ENCODE data around the gene IGSF21. TPM values are rescaled to one million over a fixed set of nuclear protein-coding genes. Genes with fewer than 3 reads are reported as not detected.

The IGSF21 gene
- total RNA-seq, 2 experiments from 2014 or later: not detected

DNA sequence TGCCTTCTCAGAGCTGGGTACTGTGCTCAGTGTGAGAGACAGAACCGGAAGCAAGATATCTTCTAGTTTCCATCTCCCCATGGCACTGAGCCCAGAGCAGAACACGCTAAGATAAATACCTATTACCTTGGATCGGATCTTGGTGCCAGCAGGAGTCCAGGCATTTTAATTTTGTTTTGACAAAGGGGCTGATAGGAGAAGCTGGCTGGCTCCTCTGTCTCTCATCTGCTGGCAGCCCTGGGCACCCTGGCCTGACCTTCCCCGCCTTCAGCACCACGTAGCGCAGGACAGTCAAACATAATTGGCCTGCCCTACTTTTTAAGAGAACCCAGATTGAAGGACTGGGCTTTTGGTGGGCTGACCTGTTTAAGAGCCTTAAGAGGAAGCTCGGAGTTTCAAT lies 212.5 kb downstream of the IGSF21 start:
- H3K4me1 Mint-ChIP-seq (ENCODE audit: low read depth): no peaks in the 10 kb centered on the region
- CTCF ChIA-PET: no interaction called here
- H3K27ac Mint-ChIP-seq: no peak overlapping the region
- H3K9me3 Mint-ChIP-seq: no peaks in the 10 kb centered on the region
- no peak for DNase-seq
- no peak overlapping the region for H3K4me3 Mint-ChIP-seq
- no peaks in the 10 kb centered on the region for H3K36me3 Mint-ChIP-seq (ENCODE audit: low read depth)
- H3K27me3 Mint-ChIP-seq (ENCODE audit: low read depth): peaks cover 14% of the 10 kb centered on the region
- intact Hi-C loops (cut with micrococcal nuclease): no loop called here

DNA sequence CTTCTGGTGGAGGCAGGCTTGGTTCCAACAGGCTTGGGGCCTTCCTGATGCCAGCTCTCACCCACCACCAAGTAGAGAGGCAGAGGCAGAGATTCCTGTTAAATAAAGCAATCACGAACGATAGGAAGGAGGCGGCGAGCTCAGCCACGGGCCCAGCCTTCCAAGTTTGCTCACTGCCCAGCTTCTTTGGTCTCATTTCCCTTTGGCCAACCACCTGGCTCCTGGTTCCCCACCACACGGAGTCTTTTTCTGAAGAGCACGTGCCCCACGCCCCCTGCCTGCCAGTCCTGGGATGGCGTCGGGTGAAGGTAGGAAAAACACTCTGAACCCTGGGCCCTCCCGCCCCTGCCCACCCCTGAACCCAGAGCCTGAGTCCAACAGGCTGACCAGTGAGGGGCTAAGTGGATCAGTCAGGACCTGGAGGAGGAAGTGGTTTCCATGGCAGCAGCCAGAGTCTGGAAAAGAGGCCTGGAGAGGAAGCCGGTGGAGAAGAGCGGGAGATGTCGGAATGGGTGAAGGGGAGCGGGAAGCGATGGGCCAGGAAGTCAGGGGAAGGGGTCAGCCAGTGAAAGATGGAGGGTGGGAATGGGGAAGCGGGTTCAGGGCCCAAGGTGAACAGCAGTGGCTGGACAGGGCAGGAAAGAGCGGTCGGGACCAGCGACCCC lies 214.9 kb downstream of the IGSF21 start:
- CTCF ChIA-PET: no interaction called here
- Mint-ChIP-seq H3K27me3 (ENCODE audit: low read depth) (peaks cover 14% of the 10 kb centered on the region), H3K9me3 (no peaks in the 10 kb centered on the region), H3K27ac (no peak overlapping the region), H3K4me3 (no peak overlapping the region), H3K36me3 (ENCODE audit: low read depth) (no peaks in the 10 kb centered on the region), H3K4me1 (ENCODE audit: low read depth) (no peaks in the 10 kb centered on the region)
- peak; percentile 11 for DNase-seq
- intact Hi-C loops (cut with micrococcal nuclease): no loop called here

DNA sequence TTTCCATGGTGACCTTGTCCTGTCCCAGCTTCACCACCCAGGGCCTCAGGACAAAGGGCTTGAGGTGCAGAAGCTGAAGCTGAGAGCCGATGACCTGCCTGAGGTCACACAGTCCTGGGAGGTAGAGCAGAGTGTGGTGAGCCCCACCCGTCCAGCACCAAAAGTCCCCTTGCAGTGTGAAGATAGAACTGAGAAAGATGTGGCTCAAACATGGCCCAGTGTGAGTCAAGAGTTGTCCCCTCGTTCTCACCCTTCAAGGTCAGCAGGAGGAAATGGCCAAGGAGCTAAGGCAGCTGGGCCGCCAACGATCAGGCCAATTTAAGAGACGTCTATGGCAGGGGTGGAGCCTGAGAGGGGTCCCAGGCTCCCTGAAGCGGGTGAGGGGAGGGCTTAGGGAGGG lies 215.7 kb downstream of the IGSF21 start:
- Mint-ChIP-seq H3K9me3 (no peaks in the 10 kb centered on the region), H3K4me1 (ENCODE audit: low read depth) (no peaks in the 10 kb centered on the region), H3K36me3 (ENCODE audit: low read depth) (no peaks in the 10 kb centered on the region), H3K27me3 (ENCODE audit: low read depth) (peaks cover 14% of the 10 kb centered on the region), H3K4me3 (no peak overlapping the region), H3K27ac (no peak overlapping the region)
- no peak for DNase-seq
- intact Hi-C loops (cut with micrococcal nuclease): no loop called here
- CTCF ChIA-PET: no interaction called here

DNA sequence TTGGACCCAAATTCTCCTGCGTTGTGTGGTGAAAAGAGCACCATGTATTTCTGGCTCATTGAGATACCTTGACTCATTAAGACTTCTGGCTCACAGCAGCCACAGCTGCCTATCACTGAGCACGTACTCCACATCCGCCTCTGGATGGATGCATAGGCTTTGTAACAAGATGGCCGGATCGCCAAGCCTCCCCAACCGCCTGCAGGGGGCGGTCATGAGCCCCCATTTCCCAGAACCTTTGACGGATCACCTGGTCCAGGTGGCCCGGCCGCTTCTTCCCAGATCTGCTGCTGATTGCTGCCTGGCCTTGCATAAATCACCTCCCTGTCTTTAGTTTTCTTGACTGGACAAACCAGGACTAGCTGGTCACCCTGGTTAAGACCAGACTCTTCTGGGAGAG lies 216.6 kb downstream of the IGSF21 start:
- CTCF ChIA-PET: interaction anchor here (1.0 kb wide), 1 partner anchor 258 kb away, joined by 3 read pairs; no protein-coding TSS in a partner anchor
- Mint-ChIP-seq H3K27ac (no peak overlapping the region), H3K9me3 (no peaks in the 10 kb centered on the region), H3K4me1 (ENCODE audit: low read depth) (no peaks in the 10 kb centered on the region), H3K27me3 (ENCODE audit: low read depth) (peaks cover 14% of the 10 kb centered on the region), H3K36me3 (ENCODE audit: low read depth) (no peaks in the 10 kb centered on the region), H3K4me3 (no peak overlapping the region)
- intact Hi-C loops (cut with micrococcal nuclease): no loop called here
- no peak for DNase-seq

DNA sequence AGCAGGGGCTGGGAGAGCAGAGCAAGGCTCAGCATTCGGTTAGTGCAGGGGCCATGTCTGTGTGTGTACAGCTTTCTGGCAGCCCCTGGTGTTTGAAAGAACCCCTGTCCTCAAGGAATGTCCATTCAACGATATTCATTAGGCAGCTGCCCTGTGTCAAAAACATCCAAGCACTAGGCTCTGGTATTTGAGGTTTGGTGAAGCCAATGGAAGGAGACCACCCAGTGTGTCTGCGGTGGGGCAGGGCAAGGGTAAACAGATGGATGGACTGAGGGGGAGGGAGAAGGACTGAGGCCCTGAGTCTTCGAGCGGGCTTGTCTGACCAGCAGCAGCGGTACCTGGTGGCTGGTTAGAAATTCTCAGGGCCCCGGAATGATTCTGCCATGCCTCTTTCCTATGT lies 217.5 kb downstream of the IGSF21 start:
- no peak for DNase-seq
- no peaks in the 10 kb centered on the region for H3K36me3 Mint-ChIP-seq (ENCODE audit: low read depth)
- no peak overlapping the region for H3K27ac Mint-ChIP-seq
- intact Hi-C loops (cut with micrococcal nuclease): no loop called here
- no peaks in the 10 kb centered on the region for H3K4me1 Mint-ChIP-seq (ENCODE audit: low read depth)
- CTCF ChIA-PET: interaction anchor here (1.0 kb wide), 1 partner anchor 257 kb away, joined by 3 read pairs; no protein-coding TSS in a partner anchor
- H3K4me3 Mint-ChIP-seq: no peak overlapping the region
- H3K27me3 Mint-ChIP-seq (ENCODE audit: low read depth): peaks cover 14% of the 10 kb centered on the region
- no peaks in the 10 kb centered on the region for H3K9me3 Mint-ChIP-seq

DNA sequence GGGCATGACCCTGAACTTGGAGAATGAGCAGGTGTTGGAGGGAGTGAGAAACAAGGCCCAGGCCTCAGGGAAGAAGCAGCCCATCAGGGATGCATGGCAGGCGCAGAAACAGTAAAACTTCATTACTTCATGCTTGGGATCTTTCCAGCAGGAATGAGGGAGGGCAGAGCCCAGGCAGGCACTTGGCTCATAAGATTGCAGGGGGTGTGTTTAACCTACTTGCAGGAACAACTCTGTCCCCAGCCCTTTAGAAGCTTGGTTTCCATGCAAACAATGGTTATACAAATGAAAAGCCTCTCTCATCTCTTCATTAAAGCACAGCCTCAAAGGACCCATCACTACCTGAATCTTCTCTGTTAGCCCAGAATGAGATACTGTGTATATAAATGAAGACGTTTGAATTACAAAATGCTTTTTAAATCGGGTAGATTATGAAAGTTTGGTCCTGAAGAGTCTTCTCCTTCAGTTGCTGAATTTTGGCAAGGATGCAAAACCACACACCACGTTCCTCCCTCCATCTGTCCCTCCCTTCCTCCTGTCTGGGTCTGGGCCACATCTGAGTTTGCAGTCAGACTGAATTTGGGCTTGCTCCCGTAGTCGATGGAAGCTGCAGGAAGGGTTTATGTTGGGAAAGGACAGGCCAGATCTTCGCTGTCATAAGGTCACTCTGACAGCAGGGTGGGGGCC lies 218.8 kb downstream of the IGSF21 start:
- Mint-ChIP-seq H3K4me1 (ENCODE audit: low read depth) (no peaks in the 10 kb centered on the region), H3K9me3 (no peaks in the 10 kb centered on the region), H3K36me3 (ENCODE audit: low read depth) (no peaks in the 10 kb centered on the region), H3K27ac (no peak overlapping the region), H3K4me3 (no peak overlapping the region), H3K27me3 (ENCODE audit: low read depth) (peaks cover 14% of the 10 kb centered on the region)
- intact Hi-C loops (cut with micrococcal nuclease): no loop called here
- no peak for DNase-seq
- CTCF ChIA-PET: no interaction called here

DNA sequence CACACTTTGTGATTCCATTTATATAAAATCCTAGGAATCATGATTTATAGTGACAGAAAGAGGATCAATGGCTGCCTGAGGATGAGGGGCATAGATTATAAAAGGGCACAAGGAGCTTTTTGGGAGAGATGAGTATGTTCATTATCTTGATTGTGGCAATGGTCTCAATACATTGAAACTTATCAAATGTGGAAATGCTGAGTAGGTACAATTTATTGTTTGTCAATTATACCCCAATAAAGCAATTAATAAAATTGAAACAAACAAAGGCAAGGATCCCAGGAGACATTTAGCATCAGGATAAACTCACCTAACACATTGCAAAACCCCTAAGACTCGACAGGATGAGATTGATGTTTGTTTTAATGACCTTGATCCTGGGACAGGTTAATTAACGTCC lies 220.1 kb downstream of the IGSF21 start:
- Mint-ChIP-seq H3K27me3 (ENCODE audit: low read depth) (peaks cover 18% of the 10 kb centered on the region), H3K4me1 (ENCODE audit: low read depth) (no peaks in the 10 kb centered on the region), H3K9me3 (no peaks in the 10 kb centered on the region), H3K36me3 (ENCODE audit: low read depth) (no peaks in the 10 kb centered on the region), H3K4me3 (no peak overlapping the region), H3K27ac (no peak overlapping the region)
- no peak for DNase-seq
- intact Hi-C loops (cut with micrococcal nuclease): no loop called here
- CTCF ChIA-PET: no interaction called here

DNA sequence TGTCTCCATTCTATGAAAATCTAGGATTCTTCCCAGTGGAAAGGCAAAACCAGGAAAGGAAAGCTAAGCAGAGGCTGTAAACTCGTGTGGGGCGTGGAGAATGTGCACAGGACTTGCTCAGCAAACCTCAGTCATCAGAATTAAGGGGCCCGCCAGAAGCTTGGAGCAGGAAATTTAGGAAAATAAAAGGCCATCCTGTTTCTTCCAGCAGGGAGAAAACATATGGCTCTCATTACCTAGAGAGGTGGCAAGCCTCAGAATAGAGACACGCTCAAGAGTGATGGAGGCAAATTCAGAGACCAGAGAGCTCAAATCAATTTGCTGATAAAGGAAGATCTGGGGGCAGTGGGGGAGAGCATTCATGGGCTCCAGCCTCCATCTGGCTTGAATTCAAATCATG lies 221.2 kb downstream of the IGSF21 start:
- CTCF ChIA-PET: no interaction called here
- no peaks in the 10 kb centered on the region for H3K36me3 Mint-ChIP-seq (ENCODE audit: low read depth)
- H3K27ac Mint-ChIP-seq: no peak overlapping the region
- H3K9me3 Mint-ChIP-seq: no peaks in the 10 kb centered on the region
- DNase-seq: no peak
- peaks cover 10% of the 10 kb centered on the region for H3K27me3 Mint-ChIP-seq (ENCODE audit: low read depth)
- intact Hi-C loops (cut with micrococcal nuclease): no loop called here
- no peaks in the 10 kb centered on the region for H3K4me1 Mint-ChIP-seq (ENCODE audit: low read depth)
- no peak overlapping the region for H3K4me3 Mint-ChIP-seq

DNA sequence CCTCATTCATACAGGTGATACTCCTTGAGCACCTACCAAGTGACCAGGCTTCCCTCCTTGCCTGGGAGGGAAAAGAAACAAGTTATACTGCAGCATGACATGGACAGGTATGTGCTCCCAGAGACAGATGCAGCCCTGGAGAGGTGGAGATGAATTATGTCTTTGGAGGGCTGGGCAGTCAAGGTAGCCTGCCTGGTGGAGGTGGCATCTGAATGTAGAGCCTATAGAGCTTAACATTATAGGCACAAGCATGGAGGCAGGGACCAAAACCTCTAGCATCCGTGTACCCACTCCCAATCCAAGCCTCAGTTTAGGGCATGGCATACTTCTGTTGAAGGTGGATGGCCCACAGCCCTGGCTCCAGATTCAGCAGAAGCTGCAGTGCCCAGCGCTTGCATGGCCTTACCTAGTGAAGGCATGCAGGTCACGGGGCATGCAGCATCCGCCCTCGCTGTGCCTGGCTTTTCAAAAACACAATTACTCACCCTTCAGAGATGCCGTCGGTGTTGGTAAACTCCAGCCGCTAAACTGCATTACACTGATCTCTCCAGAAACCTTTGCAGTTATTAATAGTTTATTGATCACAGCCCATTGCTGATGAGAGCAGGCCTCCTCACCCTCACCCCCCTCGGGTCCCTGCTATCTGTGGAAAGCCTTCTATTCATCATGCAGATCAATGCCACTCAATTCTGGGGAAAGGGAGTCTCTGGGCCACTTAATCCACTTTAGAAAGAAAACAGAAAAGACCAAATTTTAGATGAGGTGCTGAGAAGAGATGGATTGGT lies 222.1 kb downstream of the IGSF21 start:
- H3K4me1 Mint-ChIP-seq (ENCODE audit: low read depth): no peaks in the 10 kb centered on the region
- no peaks in the 10 kb centered on the region for H3K36me3 Mint-ChIP-seq (ENCODE audit: low read depth)
- H3K4me3 Mint-ChIP-seq: no peak overlapping the region
- DNase-seq: no peak
- intact Hi-C loops (cut with micrococcal nuclease): no loop called here
- no peaks in the 10 kb centered on the region for H3K9me3 Mint-ChIP-seq
- H3K27me3 Mint-ChIP-seq (ENCODE audit: low read depth): peaks cover 7% of the 10 kb centered on the region
- H3K27ac Mint-ChIP-seq: no peak overlapping the region
- CTCF ChIA-PET: no interaction called here

DNA sequence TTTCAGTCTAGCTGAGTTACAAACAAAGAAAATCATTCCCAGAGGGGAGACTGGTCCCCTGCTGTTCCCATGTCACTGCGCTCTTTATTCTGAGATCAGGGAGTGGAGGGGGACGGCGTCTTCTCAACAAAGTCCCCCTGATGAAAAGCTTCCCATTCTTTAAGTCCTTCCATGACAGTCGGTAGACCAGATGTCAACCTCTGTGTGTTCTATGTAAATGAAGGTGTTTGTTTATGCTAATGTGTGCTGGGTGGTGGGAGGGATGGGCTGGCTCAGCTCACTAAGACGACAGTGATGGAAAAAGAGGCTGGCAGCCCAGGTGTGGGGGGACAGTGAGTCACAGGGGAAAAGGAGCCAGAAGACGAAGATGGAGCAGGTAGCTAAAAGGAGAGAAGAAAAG lies 225.0 kb downstream of the IGSF21 start:
- no peaks in the 10 kb centered on the region for H3K4me1 Mint-ChIP-seq (ENCODE audit: low read depth)
- H3K9me3 Mint-ChIP-seq: no peaks in the 10 kb centered on the region
- H3K27me3 Mint-ChIP-seq (ENCODE audit: low read depth): peaks cover 7% of the 10 kb centered on the region

DNA sequence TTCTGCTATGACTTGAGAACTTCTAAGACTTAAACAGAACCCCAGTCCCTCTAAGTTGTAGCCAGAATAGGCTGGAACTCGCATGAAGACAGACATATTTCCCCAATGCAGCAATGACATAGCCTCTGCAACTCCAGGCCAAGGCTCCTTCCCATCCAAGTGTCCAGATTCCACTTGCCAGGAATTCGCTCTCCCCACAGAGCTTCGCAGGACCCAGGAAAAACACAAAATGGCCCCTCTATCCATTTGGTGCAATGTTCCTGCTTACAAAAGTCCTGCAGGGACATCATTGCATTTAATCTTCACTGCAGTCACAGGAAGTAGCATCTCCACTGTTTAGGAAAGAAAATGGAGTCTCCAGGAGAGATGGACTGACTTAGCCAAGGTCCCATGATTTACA lies 225.6 kb downstream of the IGSF21 start:
- no peak for DNase-seq
- Mint-ChIP-seq H3K9me3 (no peaks in the 10 kb centered on the region), H3K27me3 (ENCODE audit: low read depth) (peaks cover 7% of the 10 kb centered on the region), H3K4me1 (ENCODE audit: low read depth) (no peaks in the 10 kb centered on the region), H3K4me3 (no peak overlapping the region), H3K27ac (no peak overlapping the region), H3K36me3 (ENCODE audit: low read depth) (no peaks in the 10 kb centered on the region)
- intact Hi-C loops (cut with micrococcal nuclease): no loop called here
- CTCF ChIA-PET: no interaction called here

More for the DNA sequence above, 225.0 kb downstream of the IGSF21 start:
- Mint-ChIP-seq H3K27ac (no peak overlapping the region), H3K4me3 (no peak overlapping the region), H3K36me3 (ENCODE audit: low read depth) (no peaks in the 10 kb centered on the region)
- DNase-seq: no peak
- CTCF ChIA-PET: no interaction called here
- intact Hi-C loops (cut with micrococcal nuclease): no loop called here

DNA sequence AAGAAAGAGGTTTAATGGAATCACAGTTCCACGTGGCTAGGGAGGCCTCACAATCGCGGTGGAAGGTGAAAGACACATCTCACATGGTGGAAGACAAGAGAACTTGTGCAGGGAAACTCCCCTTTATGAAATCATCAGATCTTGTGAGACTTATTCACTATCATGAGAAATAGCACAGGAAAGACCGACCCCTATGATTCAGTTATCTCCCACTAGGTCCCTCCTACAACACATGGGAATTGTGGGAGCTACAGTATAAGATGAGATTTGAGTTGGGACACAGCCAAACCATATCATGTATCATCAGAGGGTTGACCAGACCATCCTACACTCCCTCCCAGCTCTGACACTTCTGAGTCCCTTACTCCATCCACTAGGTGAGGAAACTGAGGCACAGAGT lies 229.2 kb downstream of the IGSF21 start:
- CTCF ChIA-PET: no interaction called here
- Mint-ChIP-seq H3K4me3 (no peak overlapping the region), H3K4me1 (ENCODE audit: low read depth) (no peaks in the 10 kb centered on the region), H3K27ac (no peak overlapping the region), H3K9me3 (no peaks in the 10 kb centered on the region), H3K27me3 (ENCODE audit: low read depth) (peaks cover 11% of the 10 kb centered on the region), H3K36me3 (ENCODE audit: low read depth) (no peaks in the 10 kb centered on the region)
- intact Hi-C loops (cut with micrococcal nuclease): no loop called here
- DNase-seq: no peak

DNA sequence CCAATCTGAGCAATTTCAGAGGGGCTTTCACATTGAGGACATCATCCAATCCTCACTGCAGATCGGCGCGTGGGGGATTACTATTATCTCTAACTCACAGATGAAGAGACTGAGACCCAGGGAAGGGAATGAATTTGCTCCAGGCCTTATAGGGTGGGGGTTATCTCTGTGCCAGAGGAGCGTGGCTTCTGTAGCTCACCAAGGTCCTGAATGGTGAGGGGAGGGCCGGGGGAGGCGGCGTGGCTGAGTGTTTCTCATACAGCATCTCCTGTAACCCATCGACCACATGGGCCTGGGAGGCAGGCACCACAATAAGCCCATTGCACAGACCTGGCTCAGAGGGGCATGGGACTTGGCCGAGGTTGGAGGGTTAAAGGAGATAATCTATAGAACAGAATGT lies 230.2 kb downstream of the IGSF21 start:
- CTCF ChIA-PET: no interaction called here
- Mint-ChIP-seq H3K27me3 (ENCODE audit: low read depth) (peaks cover 7% of the 10 kb centered on the region), H3K9me3 (no peaks in the 10 kb centered on the region), H3K4me3 (no peak overlapping the region), H3K36me3 (ENCODE audit: low read depth) (no peaks in the 10 kb centered on the region), H3K27ac (no peak overlapping the region), H3K4me1 (ENCODE audit: low read depth) (no peaks in the 10 kb centered on the region)
- DNase-seq: no peak
- intact Hi-C loops (cut with micrococcal nuclease): no loop called here

All from activated naive CD4-positive, alpha-beta T cell treated with anti-CD3 and anti-CD28 coated beads for 36 hours (primary cell).